Adrenal gland (tissue), 12 donors: Measurements from ENCODE around the gene BCL3. TPM values are rescaled to one million over a fixed set of nuclear protein-coding genes. Genes with fewer than 3 reads are reported as not detected.
A peak's percentile ranks its signal among the peaks of the same experiment; 100 is the strongest.

Source experiments
- DNase-seq, 7 donors: peaks; one replicate each; pipeline ENCODE4 v3.0.0-alpha.2; 2019 to 2020
- H3K27ac ChIP-seq, 5 donors: fragments of 200-600 bp; sonication (generic) in 4 of 5; 1 replicate in 3 of 5; 2 replicates in 2 of 5; pipeline versions ENCODE4 v1.5.1 to v1.8.0; 2016 to 2020; ENCODE audit warnings: mild to moderate bottlenecking in 1 of 5
- H3K27me3 ChIP-seq: fragments of 200-600 bp; 2 replicates; pipeline ENCODE4 v1.8.0; 2021
- H3K36me3 ChIP-seq, 2 donors: fragments of 200-600 bp; replicated peaks in 1 of 2; 1 replicate in 1 of 2; 2 replicates in 1 of 2; pipeline versions ENCODE4 v1.5.1 to v1.8.0; 2018 to 2022
- H3K4me1 ChIP-seq, 2 donors: fragments of 200-600 bp; replicated peaks in 1 of 2; 1 replicate in 1 of 2; 2 replicates in 1 of 2; pipeline versions ENCODE4 v1.5.1 to v1.8.0; 2018 to 2021
- H3K4me3 ChIP-seq, 4 donors: fragments of 200-600 bp; sonication (generic) in 3 of 4; one replicate each; pipeline ENCODE4 v1.5.1; 2016 to 2018
- H3K9me3 ChIP-seq, 3 donors: fragments of 200-600 bp; sonication (generic) in 1 of 3; replicated peaks in 1 of 3; 1 replicate in 2 of 3; 2 replicates in 1 of 3; pipeline versions ENCODE4 v1.5.1 to v1.8.0; 2016 to 2021
- POLR2A ChIP-seq, 2 donors: fragments of 450-650 bp; IDR thresholded peaks; one replicate each; pipeline ENCODE4 v1.6.1; 2017; ENCODE audit warnings: antibody characterized with exemption in 2 of 2, mild to moderate bottlenecking in 2 of 2, moderate library complexity in 1 of 2
- WGBS, 4 donors: extraction: QIAGEN DNeasy Blood & Tissue Kit in 2 of 4; methylation state at CpG; one replicate each; pipeline versions ENCODE4 v1.1.5 to v1.1.7; 2013 to 2017; 5-methylcytosine and 5-hydroxymethylcytosine counted together
- intact Hi-C, 2 donors: fragments of 100-400 bp; cut with DNase I; formaldehyde crosslinking; loops; one replicate each; pipeline versions ENCODE4 v1.14.1 to v1.15.0; 2022 to 2023
- polyA plus RNA-seq, 3 donors: library from polyadenylated mRNA; stranded (reverse); fragments of 200-250 nt in 2 of 3; fragments of 350-450 nt in 1 of 3; fragmentation: Illumina TruSeq in 1 of 3; extraction: RNeasy Lipid Tissue Mini Kit (QIAGEN cat#74804) in 1 of 3; gene quantifications; one replicate each; pipeline ENCODE4 v1.2.3, GENCODE V29; 2013 to 2014
- total RNA-seq, 9 donors: library from RNA; depleted of rRNA in 4 of 9; stranded (reverse); fragments of >200 nt in 4 of 9; fragments of 120-200 nt in 1 of 9; fragmentation: NEBNext Ultra II Directional in 1 of 9; extraction: Animal tissue kit (Norgen Biotek cat#: 25700) in 1 of 9; gene quantifications; one replicate each; pipeline versions ENCODE4 v1.1.0 to v1.2.4, GENCODE V29; 2013 to 2023
- TF ChIP-seq, protein P1 (sequence below), 6 experiments: fragments of 450-650 bp in 4 of 6; fragments of 200-600 bp in 2 of 6; sonication (generic) in 1 of 6; IDR thresholded peaks; 1 replicate in 5 of 6; 2 replicates in 1 of 6; pipeline versions ENCODE4 v1.5.1 to v1.8.0; 2016 to 2021; ENCODE audit warnings: antibody characterized with exemption in 6 of 6, mild to moderate bottlenecking in 2 of 6, moderate library complexity in 1 of 6
- donor health status: healthy with polysubstance abuse.
- donor health status: Bipolar disorder and iron deficiency.
- donor health status: DM: yes; HTN: yes; CAD: no.
- donor health status: DM: no; HTN: no; CAD: no.
- donor health status: DM: no; HTN: no; CAD: no.
- donor health status: DM: yes; HTN: yes; CAD: no.

BCL3 gene
- total and polyA plus RNA-seq, 12 donors = 1.00 to 120 (median 46.7) TPM

DNA sequence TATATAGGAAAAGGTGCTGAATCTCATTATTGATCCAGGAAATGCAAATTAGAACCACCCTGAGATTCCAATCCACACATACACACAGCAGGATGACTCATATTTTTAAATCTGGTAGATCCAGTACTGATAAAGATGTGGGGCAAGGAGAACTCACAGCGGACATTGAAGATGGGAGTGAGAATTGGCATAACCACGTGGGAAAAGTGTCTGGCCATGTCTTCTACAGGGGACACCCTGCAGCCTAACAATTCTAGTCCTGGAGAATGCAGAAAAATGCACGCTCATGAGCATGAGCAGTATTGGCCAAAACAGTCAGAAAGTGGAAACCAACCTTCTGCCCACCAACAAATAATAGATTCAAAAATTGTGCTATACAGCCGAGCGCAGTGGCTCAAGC, 13.5 kb upstream of the BCL3 start:
- TF ChIP-seq, protein P1, sequence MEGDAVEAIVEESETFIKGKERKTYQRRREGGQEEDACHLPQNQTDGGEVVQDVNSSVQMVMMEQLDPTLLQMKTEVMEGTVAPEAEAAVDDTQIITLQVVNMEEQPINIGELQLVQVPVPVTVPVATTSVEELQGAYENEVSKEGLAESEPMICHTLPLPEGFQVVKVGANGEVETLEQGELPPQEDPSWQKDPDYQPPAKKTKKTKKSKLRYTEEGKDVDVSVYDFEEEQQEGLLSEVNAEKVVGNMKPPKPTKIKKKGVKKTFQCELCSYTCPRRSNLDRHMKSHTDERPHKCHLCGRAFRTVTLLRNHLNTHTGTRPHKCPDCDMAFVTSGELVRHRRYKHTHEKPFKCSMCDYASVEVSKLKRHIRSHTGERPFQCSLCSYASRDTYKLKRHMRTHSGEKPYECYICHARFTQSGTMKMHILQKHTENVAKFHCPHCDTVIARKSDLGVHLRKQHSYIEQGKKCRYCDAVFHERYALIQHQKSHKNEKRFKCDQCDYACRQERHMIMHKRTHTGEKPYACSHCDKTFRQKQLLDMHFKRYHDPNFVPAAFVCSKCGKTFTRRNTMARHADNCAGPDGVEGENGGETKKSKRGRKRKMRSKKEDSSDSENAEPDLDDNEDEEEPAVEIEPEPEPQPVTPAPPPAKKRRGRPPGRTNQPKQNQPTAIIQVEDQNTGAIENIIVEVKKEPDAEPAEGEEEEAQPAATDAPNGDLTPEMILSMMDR (IDR thresholded peaks at IDR 0.05) = no peak
- no peak for TF ChIP-seq POLR2A (IDR thresholded peaks at IDR 0.05)
- Histone ChIP-seq H3K4me3 (no peak overlapping the region), H3K27me3 (no peaks in the 10 kb centered on the region), H3K36me3 (no peaks in the 10 kb centered on the region), H3K9me3 (no peaks in the 10 kb centered on the region), H3K27ac (no peak overlapping the region), H3K4me1 (peaks cover 7 to 27% of the 10 kb centered on the region in 2 donors)
- intact Hi-C loops = no loop called here
- WGBS, 4 donors = 62 to 69% (median 65%) methylated on average over 5 of the region's 5 CpGs
- DNase-seq = no peak

DNA sequence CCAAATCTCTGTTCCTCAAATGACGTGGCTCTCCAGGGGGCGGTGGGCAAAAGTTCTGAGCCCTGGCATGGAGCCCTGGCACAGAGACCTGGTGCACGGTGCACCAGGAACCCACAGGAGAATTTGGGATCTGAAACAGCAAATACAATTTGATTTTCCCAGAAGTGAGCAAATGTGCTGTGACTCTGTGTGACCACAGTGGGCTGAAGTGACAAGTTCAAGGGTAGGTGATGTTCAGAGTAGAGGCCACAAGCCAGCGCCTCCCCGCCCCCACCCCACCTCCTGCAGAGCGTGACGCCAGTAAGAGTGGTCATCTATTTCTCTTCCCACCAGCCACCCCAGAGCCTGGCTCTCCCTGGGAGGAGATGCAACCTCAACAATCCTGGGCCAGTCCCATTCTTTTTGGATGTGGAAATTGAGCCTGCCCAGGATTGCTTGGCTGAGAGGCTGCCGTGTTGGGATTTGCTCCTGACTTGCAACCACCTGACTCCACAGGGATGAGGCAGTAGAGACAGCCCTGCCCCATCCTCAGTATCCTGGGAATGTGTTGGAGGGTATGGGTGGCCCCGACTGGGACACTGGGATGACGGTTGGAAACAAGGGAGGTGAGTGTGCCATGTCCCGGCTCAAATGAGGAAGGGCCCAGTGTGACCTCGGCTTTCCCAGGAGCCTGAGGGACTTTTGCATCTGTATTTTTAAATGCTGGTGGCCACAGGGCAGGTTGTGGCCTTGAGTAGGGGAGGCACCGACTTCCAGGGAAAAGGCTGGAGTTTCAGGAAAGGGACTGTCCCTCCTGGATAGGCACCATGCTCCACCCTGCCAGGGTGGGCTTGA, 11.1 kb upstream of the BCL3 start:
- H3K27me3 ChIP-seq = no peaks in the 10 kb centered on the region
- TF ChIP-seq, protein P1 (IDR thresholded peaks at IDR 0.05) = no peak
- TF ChIP-seq POLR2A (IDR thresholded peaks at IDR 0.05) = no peak
- peaks cover 28 to 50% of the 10 kb centered on the region in 2 donors for H3K4me1 ChIP-seq
- WGBS, 4 donors = 41 to 51% (median 46%) methylated on average over 9 to 13 of the region's 13 CpGs
- H3K36me3 ChIP-seq = no peaks in the 10 kb centered on the region
- peak overlapping the region in 4 of 5 donors; percentile 8 to 66 (median 48) for H3K27ac ChIP-seq
- peak in 4 of 7 donors; percentile 55 to 85 (median 72) for DNase-seq
- H3K9me3 ChIP-seq = no peaks in the 10 kb centered on the region
- intact Hi-C loops = no loop called here
- H3K4me3 ChIP-seq = no peak overlapping the region

DNA sequence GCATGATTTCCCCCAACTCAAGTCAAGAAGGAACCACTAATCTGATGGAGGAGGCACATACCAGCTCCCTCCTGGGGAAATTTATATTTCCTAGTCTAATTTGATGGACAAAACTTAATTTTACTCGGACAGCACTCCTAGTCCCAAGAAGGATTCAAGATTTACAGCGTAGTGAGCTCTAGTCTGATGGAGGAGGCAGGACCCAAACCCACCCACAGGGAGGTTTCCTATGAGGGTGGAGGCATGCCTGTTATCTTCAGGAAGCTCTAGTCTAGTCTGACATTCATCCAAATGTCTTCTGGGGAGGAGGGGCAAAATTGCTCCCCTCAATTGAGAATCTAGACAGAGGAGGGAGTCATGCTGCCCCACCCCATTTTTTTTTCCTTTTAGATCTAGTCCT, 10.4 kb upstream of the BCL3 start:
- Histone ChIP-seq H3K36me3 (no peaks in the 10 kb centered on the region), H3K27ac (peak overlapping the region in 2 of 5 donors; percentile 52 to 66), H3K4me1 (peaks cover 34 to 56% of the 10 kb centered on the region in 2 donors), H3K4me3 (no peak overlapping the region), H3K9me3 (no peaks in the 10 kb centered on the region), H3K27me3 (no peaks in the 10 kb centered on the region)
- TF ChIP-seq POLR2A (IDR thresholded peaks at IDR 0.05) = no peak
- TF ChIP-seq, protein P1 (IDR thresholded peaks at IDR 0.05) = no peak
- WGBS, 4 donors = 80 to 92% (median 82%) methylated on average over 2 of the region's 2 CpGs
- intact Hi-C loops = no loop called here
- DNase-seq = no peak

DNA sequence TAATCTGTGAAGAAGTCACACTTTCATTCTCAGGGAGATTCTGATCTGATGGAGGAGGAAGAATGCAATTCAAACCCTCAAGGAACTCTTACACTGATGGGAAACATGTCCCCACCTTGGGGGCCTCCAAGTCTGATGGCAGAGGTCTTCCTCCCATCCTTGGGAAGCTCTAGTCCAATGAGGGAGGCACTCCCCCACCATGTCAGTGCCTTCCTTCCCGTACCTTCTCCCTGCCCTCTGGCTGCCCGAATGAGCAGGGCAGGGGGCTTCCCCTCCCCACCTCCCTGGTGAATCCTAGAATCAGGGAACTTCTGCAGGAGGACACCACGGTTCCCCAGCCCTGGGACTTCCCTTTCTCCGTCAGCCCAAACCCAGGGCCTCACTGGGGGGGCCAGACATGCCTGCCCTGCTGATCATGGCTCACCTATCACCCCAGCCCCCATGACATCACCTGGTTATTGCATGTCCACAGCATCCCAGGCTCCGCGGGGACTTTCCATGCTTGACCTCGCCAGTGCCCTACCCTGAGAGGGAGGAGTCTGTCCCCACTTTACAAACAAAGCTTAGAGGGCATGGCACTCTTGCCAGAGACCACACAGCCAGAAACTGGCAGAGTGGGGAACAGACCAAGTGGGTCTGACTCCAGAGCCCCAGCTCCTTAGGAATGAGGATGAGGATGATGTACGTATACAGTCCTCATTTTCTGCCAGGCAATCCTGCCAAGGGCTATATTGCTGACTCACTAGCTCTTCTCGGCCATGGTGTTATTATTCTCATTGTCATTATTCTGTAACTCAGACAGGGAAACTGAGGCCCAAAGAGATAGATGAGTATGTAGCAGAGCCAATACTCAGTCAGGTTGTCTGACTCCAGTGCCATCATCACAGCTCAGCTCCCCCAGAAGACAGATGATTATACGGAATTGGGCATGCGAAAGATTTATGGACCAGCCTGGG, 9.6 kb upstream of the BCL3 start:
- Histone ChIP-seq H3K36me3 (no peaks in the 10 kb centered on the region), H3K4me1 (peaks cover 38 to 64% of the 10 kb centered on the region in 2 donors), H3K9me3 (no peaks in the 10 kb centered on the region), H3K4me3 (no peak overlapping the region), H3K27ac (peak overlapping the region in 1 of 5 donors; percentile 52), H3K27me3 (no peaks in the 10 kb centered on the region)
- DNase-seq = peak in 3 of 7 donors; percentile 45 to 55 (median 46)
- intact Hi-C loops = no loop called here
- TF ChIP-seq POLR2A (IDR thresholded peaks at IDR 0.05) = no peak
- TF ChIP-seq, protein P1 (IDR thresholded peaks at IDR 0.05) = no peak
- WGBS, 4 donors = 62 to 68% (median 64%) methylated on average over 8 to 11 of the region's 11 CpGs
